Activated CD4-positive, alpha-beta T cell treated with anti-CD3 and anti-CD28 coated beads for 24 hours (primary cell): ENCODE measurements around the gene LTBP1.

Source experiments
- DNase-seq, 2 donors: peaks; one replicate each; pipeline ENCODE4 v3.0.0-alpha.2; 2020; ENCODE audit warnings: low read depth in 2 of 2

LTBP1 gene

DNA sequence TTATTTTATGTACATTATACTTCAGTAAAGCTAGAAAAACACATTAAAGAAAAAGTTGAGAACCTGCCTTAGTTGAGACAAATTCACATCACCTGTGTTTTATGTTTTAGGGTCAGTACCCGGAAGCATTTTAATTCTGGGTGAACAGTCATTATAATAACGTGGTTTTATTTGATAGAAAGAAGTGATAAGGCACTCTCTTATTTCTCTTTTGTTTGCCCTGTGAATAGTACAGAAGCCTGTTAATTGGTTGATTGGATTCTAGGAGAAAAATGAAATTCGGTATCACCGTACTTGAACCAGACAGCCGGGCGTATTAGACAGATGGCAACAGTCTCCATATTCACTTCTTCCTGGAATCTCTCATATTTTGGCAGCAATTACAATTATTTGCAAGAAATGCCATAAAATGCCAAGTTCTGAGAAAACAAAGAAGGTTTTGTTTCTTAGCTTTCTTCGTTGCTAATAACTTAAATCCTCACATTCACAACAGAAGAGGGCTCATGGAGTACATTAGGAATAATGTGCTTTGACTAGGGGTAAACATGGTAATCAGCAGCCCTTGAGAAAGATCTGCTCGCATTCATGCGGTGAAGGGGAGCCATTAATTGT, 361.0 kb downstream of the LTBP1 start:
- DNase-seq, result no peak

DNA sequence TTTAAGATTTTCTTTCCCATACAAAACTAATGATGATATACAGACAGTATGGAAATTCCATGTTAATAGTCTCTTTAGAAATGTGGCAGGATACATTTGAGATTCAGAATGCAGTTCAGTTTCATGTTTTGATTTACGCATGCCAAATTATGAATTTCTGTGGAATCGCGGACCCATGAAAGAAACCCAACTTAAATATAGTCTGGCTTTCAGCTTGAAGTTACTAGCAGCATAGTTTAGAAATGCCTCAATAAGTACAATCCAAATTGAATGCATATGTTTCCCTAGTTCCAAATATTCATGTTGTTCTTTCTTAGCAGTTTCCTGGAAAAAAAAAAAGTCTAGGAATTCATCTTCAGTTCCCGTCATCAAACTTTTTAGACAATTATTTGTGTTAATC, 365.6 kb downstream of the LTBP1 start:
- no peak for DNase-seq

DNA sequence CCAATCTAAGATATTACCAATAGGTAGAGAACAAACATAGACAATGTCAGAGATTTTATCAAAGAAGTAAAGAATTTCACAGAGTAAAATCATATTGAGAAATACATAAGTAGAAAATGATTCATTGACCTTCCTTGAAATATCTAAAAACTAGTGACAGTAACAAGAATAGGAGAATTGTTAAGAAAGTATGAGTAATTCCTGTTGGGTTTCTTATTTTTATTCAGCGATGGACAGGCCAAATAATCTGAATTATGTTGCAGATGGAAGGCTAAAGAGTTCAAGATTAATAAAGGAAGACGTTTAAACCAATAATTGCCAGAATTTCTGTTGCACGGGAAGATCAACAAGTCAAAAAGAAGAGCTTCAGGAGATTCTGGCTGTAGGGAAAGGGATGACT, 366.3 kb downstream of the LTBP1 start:
- no peak for DNase-seq

DNA sequence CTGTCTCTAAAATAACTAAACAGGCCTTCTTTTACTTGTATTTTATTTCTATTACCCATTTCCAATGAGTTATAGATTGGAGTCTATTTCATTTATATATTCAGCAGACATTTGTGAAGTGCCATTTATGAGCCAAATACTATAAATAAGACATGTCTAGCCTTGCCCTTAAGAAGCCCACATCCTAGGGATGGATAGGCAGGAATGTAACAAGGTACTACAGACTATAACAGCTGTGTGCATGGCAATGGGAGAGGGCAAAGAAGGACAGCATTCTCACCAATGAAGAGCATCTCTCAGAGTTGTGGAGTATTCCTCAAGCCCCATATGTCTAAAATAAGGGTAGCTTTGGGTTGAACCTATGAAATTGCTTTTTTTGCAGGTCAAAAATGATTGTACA, 367.8 kb downstream of the LTBP1 start:
- no peak for DNase-seq

DNA sequence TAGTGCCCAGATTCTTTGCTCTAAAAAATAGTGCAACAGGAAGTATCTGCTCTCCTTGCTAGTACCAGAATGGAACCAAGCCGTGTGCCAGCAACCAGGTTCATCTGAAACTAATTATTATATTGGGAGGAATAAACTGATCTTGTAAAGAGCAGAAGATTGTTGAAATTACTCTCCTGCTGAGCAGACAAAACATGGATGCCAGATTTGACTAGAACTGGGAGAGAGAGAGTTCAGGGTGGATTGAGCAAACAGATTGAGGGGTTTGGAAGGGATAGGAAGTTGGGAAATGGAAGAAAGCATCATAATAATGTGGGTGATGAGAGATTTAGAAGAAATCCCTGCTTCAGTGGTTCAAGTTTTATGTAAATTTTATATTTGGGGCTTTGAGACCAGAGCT, 369.6 kb downstream of the LTBP1 start:
- DNase-seq, result no peak

DNA sequence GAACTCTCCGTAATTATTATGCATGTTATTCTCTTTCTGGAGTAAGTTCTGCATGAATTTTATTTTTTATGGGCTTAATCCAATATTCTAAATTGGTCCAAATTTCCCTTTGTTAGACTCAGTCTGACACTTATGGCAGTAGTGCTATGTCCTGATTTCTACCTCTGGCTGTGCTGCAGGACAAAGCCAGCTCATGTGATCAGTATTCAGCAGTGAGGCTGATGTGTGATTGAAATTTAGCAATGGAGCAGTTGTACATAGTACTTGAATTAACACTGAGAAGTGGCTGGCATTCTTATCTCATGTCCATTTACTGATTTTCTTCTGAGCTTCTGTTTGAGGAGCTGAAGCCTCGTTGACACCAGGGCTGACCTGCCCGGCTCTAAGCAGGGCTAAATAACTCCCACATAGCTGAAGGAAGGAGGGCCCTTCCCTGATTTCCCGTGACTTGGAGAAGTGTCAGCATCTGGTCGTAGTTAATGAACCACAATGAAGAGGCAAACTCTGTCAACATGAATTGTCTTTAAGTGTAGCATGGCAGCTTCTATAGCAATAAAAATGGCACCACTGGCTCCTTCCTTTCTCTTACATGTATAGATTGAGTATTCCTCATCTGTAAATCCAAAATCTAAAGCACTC, 370.7 kb downstream of the LTBP1 start:
- DNase-seq, result no peak

DNA sequence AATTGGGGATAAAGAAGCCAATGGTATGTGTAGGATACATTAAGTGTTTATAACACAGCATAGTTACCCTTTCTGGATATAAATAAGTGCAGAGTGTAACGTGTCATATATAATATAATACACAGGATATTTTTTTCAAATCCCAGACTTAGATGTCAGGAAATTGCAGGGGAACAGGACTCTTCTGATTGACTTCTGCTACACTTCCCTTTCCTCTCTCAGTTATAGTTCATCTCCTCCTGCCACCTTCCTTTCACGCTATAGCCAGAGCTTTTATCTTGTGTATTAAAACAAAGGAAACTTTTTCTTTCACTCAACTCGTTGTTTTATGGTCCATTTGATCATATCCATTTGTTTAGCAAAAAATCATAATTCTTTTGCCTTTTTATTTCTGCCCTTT, 371.7 kb downstream of the LTBP1 start:
- DNase-seq, result no peak

DNA sequence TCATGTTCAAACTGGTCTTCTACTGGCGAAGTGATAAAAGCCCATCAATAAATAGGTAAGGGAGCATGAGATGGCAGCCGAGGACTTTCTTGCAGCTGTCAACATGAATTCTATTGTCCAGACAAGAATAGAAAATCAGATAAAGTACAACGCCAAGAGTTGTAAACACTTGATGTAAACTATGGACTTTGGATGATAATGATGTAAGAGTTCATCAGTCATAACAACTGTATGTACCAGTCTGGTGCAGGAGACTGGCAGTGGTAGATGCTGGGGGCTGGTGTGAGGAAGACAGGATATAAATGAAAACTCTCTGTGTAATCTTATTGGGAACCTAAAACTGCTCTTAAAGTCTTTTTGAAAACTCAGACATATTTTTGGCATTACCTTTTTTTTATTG, 373.8 kb downstream of the LTBP1 start:
- no peak for DNase-seq

DNA sequence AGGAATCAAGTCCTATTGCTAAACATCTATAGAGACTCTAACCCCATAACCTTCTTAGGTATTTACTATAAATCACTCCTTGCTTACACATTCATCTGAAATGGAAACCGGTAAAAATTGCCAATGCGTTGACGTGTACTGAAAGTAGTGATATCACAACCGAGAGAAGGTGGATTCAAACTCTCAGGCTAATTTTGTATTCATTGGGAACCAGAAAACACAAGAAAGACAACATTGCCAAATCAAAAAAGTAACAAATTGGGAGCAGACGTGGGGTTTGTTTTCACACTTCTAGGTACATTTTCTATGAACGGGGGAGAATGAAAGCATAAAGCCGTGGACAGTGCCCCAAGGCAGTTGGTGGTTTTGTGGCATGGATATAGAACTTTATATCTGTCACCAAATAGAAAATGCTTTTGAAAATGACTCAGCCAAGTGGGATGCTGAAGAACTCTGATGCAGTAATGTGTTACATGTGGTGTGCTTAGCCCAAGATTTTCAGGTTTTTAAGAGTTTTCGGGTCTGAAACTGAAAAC, 374.6 kb downstream of the LTBP1 start:
- no peak for DNase-seq

DNA sequence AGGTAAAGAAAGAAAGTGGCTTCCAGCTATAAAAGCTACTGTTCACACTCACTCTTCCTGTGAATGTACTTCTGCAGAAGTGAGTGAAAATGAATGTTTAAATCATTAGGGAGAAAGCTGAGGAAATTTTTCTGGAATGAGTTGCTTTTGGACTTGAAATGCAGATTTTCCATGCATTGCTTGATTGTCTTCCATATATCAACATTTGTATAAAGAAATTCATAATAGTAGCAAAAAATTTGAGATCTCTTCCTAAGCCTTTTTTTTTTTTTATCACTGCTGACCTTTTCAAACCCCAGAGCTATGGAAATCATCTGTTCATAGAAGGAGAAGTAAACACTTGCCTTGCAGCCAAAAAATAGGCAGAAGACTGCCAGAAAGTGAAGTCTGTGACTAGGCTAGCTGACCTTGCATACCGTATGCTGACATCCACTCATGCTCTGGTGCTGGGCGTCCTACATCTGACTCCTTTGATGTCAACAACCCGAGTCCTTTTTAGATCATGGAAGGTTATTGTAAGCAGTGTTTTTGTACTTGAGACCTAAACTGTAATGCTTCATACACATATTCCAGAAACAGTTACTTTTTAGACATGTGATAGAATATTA, 375.2 kb downstream of the LTBP1 start:
- no peak for DNase-seq

DNA sequence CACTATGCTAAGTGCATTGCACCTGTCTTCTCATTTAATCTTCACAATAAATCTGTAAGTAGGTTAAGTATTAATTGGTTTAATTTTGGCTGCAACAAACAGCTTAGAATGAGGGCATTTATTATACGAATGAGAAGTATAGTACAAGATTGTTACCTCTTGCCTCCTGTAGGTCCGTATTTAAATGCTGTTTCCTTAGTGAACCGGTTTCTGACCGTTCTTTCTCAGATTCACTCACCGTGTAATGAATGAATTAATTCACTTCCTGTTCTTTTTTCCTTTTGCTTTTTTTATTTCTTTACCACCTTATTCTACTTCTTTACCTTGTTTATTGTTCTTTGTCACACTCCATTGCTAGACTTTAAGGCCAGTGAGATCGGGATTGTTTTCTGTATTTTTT, 375.9 kb downstream of the LTBP1 start:
- no peak for DNase-seq

DNA sequence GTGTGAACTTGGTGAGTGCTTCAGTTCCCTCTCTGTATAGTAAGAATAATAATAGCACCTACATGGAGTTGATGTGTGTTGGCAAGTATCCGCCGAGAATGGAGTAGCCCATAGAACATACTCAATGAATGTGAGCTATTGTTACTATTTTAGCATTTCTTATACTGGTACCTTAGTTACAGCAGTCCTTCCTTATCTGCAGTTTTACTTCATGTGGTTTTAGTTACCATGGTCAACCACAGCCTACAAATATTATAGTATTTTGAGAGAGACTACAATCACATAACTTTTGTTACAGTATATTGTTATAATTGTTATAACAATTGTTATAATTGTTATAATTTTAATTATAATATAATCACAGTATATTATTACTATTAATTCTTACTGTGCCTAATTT, 377.2 kb downstream of the LTBP1 start:
- DNase-seq, result no peak

DNA sequence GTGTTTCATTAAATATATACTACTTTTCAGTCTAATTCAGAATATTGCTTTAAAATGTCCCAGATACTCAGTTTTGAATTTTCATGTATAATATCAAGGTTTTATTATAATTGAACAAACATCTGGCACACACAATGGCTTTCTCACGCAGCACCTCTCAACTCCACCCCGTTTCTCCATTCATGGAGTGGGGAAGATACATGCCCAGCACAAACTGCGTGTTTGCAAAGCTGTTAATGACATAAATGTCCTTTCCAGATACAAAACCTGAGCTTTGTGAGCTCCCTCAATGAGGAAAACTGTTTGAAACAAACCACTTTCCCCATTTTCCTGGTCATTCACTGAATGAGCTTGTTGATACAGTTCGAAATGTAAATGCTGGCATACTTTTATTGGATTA, 379.3 kb downstream of the LTBP1 start:
- DNase-seq, result no peak

DNA sequence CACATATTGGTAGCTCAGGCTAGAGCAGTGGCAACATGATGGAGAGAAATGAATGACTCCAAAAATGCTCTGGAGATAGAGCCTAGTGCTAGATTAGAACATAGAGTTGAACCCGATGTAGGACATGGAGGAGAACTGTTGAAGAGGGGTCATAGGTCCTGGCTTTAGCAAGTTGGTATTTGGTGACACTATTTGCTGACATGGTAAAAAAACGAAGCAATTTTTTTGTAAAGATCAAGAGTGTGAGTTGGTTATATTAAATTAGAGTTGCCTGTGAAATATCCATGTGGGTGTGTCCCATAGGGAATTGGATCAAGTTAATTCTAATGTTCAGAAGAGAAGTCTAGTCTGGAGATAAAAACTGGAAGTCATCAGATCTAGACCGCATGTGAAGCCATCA, 386.7 kb downstream of the LTBP1 start:
- no peak for DNase-seq

DNA sequence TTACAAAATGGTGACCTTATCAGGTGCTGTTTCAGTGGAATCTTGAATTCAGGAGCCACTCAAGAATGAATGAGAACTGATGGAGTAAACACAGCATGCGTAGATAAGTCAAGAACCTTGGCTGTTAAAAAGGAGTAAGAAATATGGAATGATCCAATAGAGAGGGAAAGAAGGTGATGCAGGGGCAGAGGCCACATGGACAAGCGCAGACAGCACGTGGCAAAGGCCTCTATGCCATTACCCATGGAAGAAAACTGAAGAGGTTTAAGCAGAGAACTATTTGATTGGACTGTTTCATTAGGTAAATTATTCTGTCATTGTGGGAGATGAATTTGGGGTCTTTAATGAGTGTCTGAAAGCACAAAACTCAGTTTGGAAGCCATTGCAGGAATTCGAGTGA, 387.3 kb downstream of the LTBP1 start:
- no peak for DNase-seq

DNA sequence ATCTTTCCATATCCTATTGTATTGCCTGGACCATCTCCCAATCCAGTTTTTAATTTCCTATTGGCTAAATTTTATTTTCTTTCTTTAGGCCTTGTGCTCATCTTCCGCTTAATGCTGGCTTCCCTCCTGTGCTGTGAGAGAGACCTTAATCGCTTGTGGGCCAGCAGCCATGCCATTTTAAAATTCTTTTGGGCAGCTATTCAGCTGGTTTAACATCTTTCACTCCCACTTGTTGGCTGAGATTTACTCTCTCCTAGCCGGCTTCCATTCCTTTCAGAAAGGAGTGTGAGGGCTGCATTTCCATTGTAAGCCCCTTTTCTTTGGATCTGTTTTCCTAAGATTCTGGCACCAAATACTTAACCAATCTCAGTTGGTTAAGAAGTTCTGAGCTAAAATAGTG, 388.8 kb downstream of the LTBP1 start:
- no peak for DNase-seq

DNA sequence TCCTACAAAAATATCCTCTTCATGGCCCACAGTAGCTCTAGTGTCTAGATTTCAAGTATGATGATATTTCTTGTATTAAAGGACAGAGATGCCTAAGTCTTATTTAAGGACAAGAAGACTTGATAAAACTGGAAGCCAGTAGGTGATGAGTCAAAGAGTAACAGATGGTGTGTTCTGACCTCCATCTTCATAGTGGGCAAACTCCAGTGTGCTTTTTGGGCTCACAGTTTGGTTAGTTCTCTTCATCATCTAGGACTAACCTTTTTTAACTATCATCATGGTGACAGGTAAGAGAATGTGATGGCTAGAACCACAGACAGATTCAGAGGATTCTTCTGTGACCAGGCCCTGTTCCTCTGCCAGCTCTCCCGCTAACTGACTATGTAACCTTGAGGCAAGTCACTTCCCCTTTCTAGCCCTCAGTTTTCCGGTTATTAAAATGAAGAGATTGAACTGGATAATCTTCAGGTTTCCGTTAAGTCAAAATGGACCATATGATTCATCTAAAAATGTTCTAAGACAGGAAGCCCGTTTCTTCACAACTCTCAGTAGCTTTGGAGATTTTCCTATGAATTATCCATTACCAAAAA, 389.4 kb downstream of the LTBP1 start:
- no peak for DNase-seq

DNA sequence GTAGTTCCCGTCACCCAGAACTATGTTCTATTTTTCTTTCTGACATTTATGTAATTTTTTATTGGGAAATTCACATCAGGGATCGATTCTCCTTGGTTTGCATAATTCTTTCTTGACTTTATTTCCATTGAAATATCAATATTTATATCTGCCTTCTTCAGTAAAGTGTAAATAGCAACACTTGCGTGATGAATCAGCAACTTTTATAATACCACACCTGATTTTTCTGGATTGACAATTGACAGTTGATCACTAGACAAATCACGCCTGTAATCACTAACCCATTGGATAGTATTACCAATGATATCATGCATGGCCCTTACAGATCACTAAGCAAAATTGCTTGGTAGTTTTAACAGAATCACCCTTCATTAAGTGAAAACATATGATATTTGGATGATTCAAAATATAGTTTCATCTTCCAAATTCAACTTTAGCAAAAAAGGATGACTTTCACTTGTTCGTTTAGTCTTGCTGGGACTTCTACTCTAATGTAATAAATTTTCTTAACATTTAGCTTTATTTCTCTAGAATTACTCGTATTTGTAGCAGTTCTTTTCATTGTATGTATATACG, 390.7 kb downstream of the LTBP1 start:
- no peak for DNase-seq

DNA sequence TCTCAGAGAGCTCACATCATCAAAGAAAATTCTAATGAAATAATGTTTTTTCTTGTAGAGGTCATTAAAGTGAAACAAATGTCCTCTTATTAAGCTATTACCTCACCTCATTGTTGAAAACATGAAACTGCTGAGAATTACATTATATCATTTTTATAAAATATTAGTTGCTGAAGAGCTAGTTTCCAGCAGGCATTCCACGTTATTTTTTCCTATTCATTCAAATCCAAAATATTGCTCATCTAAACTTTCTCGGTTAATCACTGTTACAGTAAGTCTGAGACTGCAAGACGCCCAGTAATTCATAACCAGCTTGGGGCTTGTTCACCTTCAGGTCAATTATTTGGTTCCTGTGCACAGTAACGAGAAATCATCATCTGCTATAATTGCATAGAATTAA, 391.2 kb downstream of the LTBP1 start:
- no peak for DNase-seq

DNA sequence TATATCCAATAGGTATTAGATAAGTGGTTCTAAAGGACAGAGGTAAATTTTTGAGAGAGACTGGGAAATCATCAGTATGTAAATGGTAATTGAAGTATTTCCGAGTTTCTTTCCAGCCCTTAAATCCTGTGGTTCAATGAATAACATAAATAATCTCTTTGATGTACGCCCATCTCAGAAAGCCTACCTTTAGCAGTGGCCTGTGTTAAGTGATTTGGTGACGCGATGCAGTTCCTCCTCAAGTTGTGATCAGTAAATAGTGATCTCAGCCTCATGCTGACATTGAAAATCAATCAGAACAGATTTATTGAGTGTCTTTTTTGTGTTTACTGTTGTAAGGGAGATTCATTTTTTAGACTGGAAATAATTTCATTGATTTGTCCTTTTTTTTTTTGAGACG, 392.5 kb downstream of the LTBP1 start:
- no peak for DNase-seq

DNA sequence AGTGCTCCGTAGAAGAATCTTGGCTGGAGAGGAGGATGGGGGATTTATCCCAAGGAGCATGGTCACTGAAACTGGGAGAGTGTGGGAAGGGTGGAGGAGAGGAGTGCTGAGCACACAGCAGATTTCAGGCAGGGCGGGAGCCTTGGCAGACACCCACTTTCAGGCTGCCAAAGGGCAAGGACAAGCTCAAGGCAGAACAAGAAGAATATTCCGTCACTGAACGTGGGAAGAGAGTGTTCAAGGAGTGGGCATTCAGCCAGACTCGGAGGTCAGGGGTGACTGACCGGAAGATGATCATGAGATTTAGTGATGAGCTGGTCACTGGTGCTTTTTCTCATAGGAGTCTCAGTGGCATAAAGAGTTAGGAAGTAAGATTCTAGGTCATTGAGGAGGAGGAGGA, 393.5 kb downstream of the LTBP1 start:
- no peak for DNase-seq

DNA sequence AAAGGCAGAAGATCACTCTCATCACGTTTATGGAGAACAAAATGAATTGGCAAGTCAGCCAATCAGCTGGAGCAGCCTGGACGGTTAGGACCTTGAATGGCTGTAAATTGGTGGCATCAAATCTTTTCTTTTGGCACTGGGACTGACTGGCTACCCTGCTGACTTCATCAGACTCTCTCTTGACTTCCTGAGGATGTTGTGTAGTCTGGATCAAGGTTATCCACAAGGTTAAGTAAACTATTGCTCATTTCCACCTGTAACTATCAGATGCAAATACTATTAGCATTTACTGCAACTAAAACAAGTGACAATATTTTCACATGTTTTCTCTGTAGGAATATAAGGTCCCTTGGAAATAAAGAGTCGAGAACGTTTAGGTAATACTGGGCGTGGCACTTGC, 395.4 kb downstream of the LTBP1 start:
- DNase-seq, result no peak

DNA sequence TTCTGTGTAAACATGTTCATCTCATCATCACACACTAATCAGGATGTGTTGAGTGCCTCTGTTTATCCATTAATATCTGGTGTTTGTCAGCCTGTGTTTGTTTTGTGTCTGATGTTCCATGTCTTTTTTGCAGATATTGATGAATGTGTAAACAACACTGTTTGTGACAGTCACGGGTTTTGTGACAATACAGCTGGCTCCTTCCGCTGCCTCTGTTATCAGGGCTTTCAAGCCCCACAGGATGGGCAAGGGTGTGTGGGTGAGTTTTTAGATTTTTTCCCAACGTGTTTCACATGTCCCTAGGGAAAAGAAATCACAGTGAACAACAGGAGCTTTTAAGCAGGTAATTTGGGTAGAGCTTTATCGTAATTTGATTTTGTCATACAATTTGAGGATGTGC, 396.0 kb downstream of the LTBP1 start:
- DNase-seq, result no peak
